Progenitor cell of endocrine pancreas (in vitro differentiated cells): Measurements from ENCODE around the gene CIAO3. TPM values are rescaled to one million over a fixed set of nuclear protein-coding genes. Genes with fewer than 3 reads are reported as not detected.

Source experiments
- DNase-seq: peaks from one replicate; pipeline ENCODE4 v3.0.0; 2021; ENCODE audit warnings: low spot score; ENCODE audit not compliant: unreplicated experiment
- H3K27ac Mint-ChIP-seq: 2 replicates; pipeline ENCODE4 v1.8.0; 2021; ENCODE audit warnings: mild to moderate bottlenecking, moderate library complexity, mixed read lengths
- H3K27me3 Mint-ChIP-seq: 2 replicates; pipeline ENCODE4 v1.8.0; 2021; ENCODE audit warnings: mixed read lengths
- H3K36me3 Mint-ChIP-seq: 2 replicates; pipeline ENCODE4 v1.8.0; 2022; ENCODE audit warnings: mixed read lengths; ENCODE audit not compliant: insufficient read depth
- H3K4me1 Mint-ChIP-seq: 2 replicates; pipeline ENCODE4 v1.8.0; 2021; ENCODE audit warnings: low read depth, mixed read lengths
- H3K4me3 Mint-ChIP-seq: 2 replicates; pipeline ENCODE4 v1.8.0; 2021; ENCODE audit warnings: low read depth, mild to moderate bottlenecking, moderate library complexity, mixed read lengths
- H3K9me3 Mint-ChIP-seq: 2 replicates; pipeline ENCODE4 v1.8.0; 2021; ENCODE audit warnings: low read depth, mixed read lengths
- total RNA-seq: library from RNA; stranded (reverse); gene quantifications from 2 replicates; pipeline ENCODE4 v1.2.1, GENCODE V29; 2021
- TF ChIP-seq, protein P1 (sequence below): fragments of 200-600 bp; sonication (generic); IDR thresholded peaks from one replicate; pipeline ENCODE4 v1.5.0; 2021; ENCODE audit warnings: antibody characterized with exemption, mild to moderate bottlenecking; ENCODE audit not compliant: unreplicated experiment

The CIAO3 gene
- total RNA-seq, 1 donor from 2014 or later = 44.0 TPM

GRCh38 chr16:729768-730665 is 10.8 kb downstream of the CIAO3 start:
- peaks cover 15% of the 10 kb centered on the region for H3K27me3 Mint-ChIP-seq
- H3K4me1 Mint-ChIP-seq = no peaks in the 10 kb centered on the region
- no peak overlapping the region for H3K27ac Mint-ChIP-seq
- no peak overlapping the region for H3K4me3 Mint-ChIP-seq
- DNase-seq = no peak
- TF ChIP-seq, protein P1, sequence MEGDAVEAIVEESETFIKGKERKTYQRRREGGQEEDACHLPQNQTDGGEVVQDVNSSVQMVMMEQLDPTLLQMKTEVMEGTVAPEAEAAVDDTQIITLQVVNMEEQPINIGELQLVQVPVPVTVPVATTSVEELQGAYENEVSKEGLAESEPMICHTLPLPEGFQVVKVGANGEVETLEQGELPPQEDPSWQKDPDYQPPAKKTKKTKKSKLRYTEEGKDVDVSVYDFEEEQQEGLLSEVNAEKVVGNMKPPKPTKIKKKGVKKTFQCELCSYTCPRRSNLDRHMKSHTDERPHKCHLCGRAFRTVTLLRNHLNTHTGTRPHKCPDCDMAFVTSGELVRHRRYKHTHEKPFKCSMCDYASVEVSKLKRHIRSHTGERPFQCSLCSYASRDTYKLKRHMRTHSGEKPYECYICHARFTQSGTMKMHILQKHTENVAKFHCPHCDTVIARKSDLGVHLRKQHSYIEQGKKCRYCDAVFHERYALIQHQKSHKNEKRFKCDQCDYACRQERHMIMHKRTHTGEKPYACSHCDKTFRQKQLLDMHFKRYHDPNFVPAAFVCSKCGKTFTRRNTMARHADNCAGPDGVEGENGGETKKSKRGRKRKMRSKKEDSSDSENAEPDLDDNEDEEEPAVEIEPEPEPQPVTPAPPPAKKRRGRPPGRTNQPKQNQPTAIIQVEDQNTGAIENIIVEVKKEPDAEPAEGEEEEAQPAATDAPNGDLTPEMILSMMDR = no peak
- no peaks in the 10 kb centered on the region for H3K36me3 Mint-ChIP-seq
- H3K9me3 Mint-ChIP-seq = no peaks in the 10 kb centered on the region

DNA sequence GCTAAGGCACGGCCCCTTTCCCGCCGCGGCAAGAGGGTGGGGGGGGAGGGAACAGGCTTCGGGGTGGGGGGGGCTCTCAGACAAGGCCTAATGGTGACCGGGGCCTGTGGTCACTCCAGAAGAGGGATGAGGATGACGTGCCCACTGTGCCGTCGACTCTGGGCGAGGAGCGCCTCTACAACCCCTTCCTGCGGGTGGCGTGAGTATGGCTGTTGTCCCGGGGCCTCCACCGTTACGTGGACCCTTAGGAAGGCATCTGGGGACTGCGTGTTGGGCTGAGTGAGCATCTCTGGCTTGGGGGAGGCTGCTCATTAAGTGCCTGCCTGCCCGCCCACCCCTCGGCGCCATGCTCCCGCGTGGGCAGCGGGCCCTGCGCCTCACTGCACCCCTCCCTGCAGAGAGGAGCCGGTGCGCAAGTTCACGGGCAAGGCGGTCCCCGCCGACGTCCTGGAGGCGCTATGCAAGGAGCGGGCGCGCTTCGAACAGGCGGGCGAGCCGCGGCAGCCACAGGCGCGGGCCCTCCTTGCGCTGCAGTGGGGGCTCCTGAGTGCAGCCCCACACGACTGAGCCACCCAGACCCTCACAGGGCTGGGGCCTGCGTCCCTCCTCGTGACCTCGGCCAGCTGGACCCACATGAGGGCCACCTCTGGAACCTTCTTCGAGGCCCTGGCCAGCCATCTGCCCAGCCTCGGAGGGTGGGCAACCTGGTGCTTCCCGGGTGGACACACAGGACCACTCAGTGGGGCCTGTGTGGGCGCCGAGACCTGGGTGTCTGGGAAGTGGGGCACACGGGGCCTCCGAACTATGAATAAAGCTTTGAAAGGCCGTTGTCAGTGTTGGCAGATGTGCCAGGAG is 11.7 kb downstream of the CIAO3 start:
- TF ChIP-seq, protein P1 = no peak
- H3K27ac Mint-ChIP-seq = no peak overlapping the region
- no peaks in the 10 kb centered on the region for H3K4me1 Mint-ChIP-seq
- H3K9me3 Mint-ChIP-seq = no peaks in the 10 kb centered on the region
- H3K36me3 Mint-ChIP-seq = no peaks in the 10 kb centered on the region
- no peak for DNase-seq
- H3K27me3 Mint-ChIP-seq = peaks cover 15% of the 10 kb centered on the region
- H3K4me3 Mint-ChIP-seq = no peak overlapping the region

DNA sequence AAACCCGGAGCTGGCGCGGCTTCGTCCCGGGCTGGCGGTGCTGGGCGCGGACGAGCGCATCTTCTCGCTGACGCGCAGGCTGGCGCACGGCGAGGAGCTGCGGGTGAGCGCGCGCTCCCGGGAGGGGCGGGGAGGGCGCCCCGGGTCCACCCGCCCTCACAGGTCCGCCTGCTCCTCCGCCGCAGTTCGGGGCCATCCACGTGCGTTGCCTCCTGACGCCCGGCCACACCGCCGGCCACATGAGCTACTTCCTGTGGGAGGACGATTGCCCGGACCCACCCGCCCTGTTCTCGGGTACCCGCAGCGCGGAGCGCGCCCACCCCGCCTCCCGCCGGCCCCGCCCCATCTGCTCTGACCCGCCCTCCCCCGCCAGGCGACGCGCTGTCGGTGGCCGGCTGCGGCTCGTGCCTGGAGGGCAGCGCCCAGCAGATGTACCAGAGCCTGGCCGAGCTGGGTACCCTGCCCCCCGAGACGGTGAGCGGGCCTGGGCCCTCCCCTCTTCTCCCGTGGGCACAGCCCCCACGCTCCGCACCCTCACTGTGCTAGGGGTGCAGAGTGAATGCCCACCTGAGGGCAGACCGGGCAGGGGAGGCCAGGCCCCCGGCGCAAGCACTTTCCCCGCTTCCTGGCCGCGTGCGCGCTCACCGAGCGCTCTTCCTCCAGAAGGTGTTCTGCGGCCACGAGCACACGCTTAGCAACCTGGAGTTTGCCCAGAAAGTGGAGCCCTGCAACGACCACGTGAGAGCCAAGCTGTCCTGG is 12.5 kb downstream of the CIAO3 start:
- Mint-ChIP-seq H3K27ac (no peak overlapping the region), H3K36me3 (no peaks in the 10 kb centered on the region), H3K9me3 (no peaks in the 10 kb centered on the region), H3K4me3 (no peak overlapping the region), H3K4me1 (no peaks in the 10 kb centered on the region), H3K27me3 (peaks cover 15% of the 10 kb centered on the region)
- TF ChIP-seq, protein P1 = no peak
- no peak for DNase-seq

DNA sequence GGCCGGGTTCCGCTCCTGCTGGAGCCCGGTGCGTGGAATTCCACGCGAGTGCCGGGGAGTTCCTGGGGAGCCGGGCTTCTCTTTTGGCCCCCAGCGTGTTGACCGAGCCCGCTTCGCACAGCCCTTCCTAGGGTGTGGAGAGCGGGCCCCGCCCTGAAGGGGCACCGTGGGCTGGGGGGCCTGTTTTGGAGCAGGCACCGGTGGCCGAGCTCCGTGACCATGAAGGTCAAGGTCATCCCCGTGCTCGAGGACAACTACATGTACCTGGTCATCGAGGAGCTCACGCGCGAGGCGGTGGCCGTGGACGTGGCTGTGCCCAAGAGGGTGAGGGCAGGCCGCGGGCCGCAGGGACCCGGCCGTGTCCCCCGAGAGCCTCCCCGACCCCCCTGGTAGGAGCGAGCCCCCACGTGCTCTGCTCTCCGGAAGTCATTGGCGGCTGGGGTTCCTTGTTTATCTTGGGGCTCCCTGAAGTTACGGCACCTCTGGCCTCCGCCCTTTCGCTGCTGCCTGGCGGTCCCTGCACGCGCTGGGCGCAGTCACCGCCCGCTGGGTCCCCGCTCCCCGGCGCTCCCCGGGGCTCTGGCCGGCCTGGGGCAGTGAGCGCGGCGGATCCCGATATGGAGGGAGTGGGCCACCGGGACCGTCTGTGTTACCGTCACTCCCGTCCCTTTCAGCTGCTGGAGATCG is 13.4 kb downstream of the CIAO3 start:
- DNase-seq = no peak
- Mint-ChIP-seq H3K4me3 (no peak overlapping the region), H3K4me1 (no peaks in the 10 kb centered on the region), H3K9me3 (no peaks in the 10 kb centered on the region), H3K27me3 (peaks cover 15% of the 10 kb centered on the region), H3K36me3 (no peaks in the 10 kb centered on the region), H3K27ac (no peak overlapping the region)
- TF ChIP-seq, protein P1 = no peak
